HEK293T (cell line): ENCODE measurements around the gene NKAIN2.

ENCODE experiments used
- CTCF ChIA-PET: fragments of 350-600 bp; formaldehyde crosslinking; extraction: SDS; loops from one replicate; lab custom pipeline; 2021; ENCODE audit warnings: antibody characterized with exemption, inconsistent platforms; lab: Yijun Ruan, JAX
- POLR2A ChIA-PET: fragments of 350-600 bp; formaldehyde crosslinking; extraction: SDS; loops from one replicate; lab custom pipeline; 2020; ENCODE audit warnings: antibody characterized with exemption, inconsistent platforms; lab: Yijun Ruan, JAX
- DNase-seq: peaks from one replicate; pipeline ENCODE4 v3.0.0; 2012; ENCODE audit warnings: mixed read lengths; ENCODE audit errors: extremely low spot score
- ARNT ChIP-seq: fragments of 450-650 bp; IDR thresholded peaks from 2 replicates; pipeline ENCODE4 v1.6.1; 2017; ENCODE audit warnings: mild to moderate bottlenecking
- BHLHE40 ChIP-seq: fragments of 450-650 bp; IDR thresholded peaks from 2 replicates; pipeline ENCODE4 v1.6.1; 2016; ENCODE audit warnings: mild to moderate bottlenecking, moderate library complexity, borderline replicate concordance
- CTBP1 ChIP-seq: fragments of 450-650 bp; IDR thresholded peaks from 2 replicates; pipeline ENCODE4 v1.6.1; 2016; ENCODE audit warnings: borderline replicate concordance
- ELF4 ChIP-seq: fragments of 450-650 bp; IDR thresholded peaks from 2 replicates; pipeline ENCODE4 v1.6.1; 2017; ENCODE audit warnings: antibody characterized with exemption
- FOXA1 ChIP-seq: fragments of 450-650 bp; IDR thresholded peaks from 2 replicates; pipeline ENCODE4 v1.6.1; 2016; ENCODE audit warnings: mild to moderate bottlenecking
- FOXK2 ChIP-seq: fragments of 450-650 bp; IDR thresholded peaks from 2 replicates; pipeline ENCODE4 v1.6.1; 2016; ENCODE audit warnings: mild to moderate bottlenecking
- FOXM1 ChIP-seq: fragments of 450-650 bp; IDR thresholded peaks from 2 replicates; pipeline ENCODE4 v1.6.1; 2017; ENCODE audit warnings: mild to moderate bottlenecking, borderline replicate concordance
- HDGF ChIP-seq: fragments of 450-650 bp; IDR thresholded peaks from 2 replicates; pipeline ENCODE4 v1.6.1; 2017; ENCODE audit warnings: antibody characterized with exemption, borderline replicate concordance
- L3MBTL2 ChIP-seq: fragments of 450-650 bp; conservative IDR thresholded peaks from 2 replicates; pipeline ENCODE4 v1.6.1; 2016; ENCODE audit warnings: mild to moderate bottlenecking
- LEF1 ChIP-seq: fragments of 450-650 bp; IDR thresholded peaks from 2 replicates; pipeline ENCODE4 v1.6.1; 2017; ENCODE audit warnings: mild to moderate bottlenecking, borderline replicate concordance
- NFRKB ChIP-seq: fragments of 450-650 bp; IDR thresholded peaks from 2 replicates; pipeline ENCODE4 v1.6.1; 2016; ENCODE audit warnings: mild to moderate bottlenecking, moderate library complexity
- SP1 ChIP-seq: fragments of 450-650 bp; IDR thresholded peaks from 2 replicates; pipeline ENCODE4 v1.6.1; 2017
- SUZ12 ChIP-seq: fragments of 450-650 bp; IDR thresholded peaks from 2 replicates; pipeline ENCODE4 v1.6.1; 2016; ENCODE audit warnings: mild to moderate bottlenecking
- TARDBP ChIP-seq: fragments of 450-650 bp; IDR thresholded peaks from 2 replicates; pipeline ENCODE4 v1.6.1; 2016
- ZNF384 ChIP-seq: fragments of 450-650 bp; IDR thresholded peaks from 2 replicates; pipeline ENCODE4 v1.6.1; 2016
- TF ChIP-seq, protein P1 (sequence below): fragments of 450-650 bp; IDR thresholded peaks from 2 replicates; pipeline ENCODE4 v1.6.1; 2016

Gene NKAIN2

DNA sequence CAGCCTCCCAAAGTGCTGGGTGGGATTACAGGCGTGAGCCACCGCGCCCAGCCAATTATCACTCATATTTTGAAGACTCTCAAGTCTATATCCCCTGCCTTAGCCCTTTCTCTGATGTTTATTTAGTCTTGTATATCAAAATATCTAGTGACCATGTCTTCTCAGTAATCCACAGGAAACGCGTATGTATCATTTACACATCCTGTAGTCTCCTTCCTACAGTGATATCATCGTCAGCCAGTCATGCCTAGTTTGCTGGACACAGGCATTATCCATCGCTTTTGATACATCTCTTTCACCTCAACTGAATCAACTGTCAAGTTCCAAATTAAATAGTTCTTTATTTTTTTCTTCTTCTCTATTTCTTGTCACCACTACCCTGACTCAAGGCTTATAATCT is 223.7 kb downstream of the NKAIN2 start:
- TF ChIP-seq SP1 = no peak
- TF ChIP-seq, protein P1, sequence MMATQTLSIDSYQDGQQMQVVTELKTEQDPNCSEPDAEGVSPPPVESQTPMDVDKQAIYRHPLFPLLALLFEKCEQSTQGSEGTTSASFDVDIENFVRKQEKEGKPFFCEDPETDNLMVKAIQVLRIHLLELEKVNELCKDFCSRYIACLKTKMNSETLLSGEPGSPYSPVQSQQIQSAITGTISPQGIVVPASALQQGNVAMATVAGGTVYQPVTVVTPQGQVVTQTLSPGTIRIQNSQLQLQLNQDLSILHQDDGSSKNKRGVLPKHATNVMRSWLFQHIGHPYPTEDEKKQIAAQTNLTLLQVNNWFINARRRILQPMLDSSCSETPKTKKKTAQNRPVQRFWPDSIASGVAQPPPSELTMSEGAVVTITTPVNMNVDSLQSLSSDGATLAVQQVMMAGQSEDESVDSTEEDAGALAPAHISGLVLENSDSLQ = no peak
- no peak for TF ChIP-seq NFRKB
- TF ChIP-seq ZNF384 = no peak
- TF ChIP-seq ARNT = no peak
- TF ChIP-seq LEF1 = no peak
- no peak for TF ChIP-seq CTBP1
- no peak for TF ChIP-seq L3MBTL2
- TF ChIP-seq FOXK2 = no peak
- no peak for TF ChIP-seq FOXM1
- TF ChIP-seq HDGF = no peak
- TF ChIP-seq FOXA1 = no peak
- no peak for TF ChIP-seq SUZ12
- ChIA-PET POLR2A (no interaction called here), CTCF (no interaction called here)
- no peak for DNase-seq

DNA sequence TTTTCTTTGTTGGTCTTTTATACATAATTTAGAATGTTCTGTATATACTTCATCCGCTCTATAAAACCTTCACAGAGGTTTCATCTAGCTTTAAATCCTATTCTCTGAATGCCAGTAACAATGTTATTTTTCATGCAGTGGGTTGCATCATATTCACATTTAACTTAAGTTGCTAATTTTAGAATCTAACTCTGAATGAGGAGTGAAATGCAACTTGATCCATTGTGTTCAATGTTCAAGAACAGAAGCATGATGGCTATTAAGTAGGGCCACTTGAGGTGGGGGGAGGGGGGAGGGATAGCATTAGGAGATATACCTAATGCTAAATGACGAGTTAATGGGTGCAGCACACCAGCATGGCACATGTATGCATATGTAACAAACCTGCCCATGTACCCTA is 224.5 kb downstream of the NKAIN2 start:
- ChIA-PET CTCF (no interaction called here), POLR2A (no interaction called here)
- TF ChIP-seq ZNF384 = no peak
- no peak for TF ChIP-seq BHLHE40
- TF ChIP-seq NFRKB = no peak
- TF ChIP-seq ELF4 = no peak
- no peak for TF ChIP-seq SUZ12
- no peak for TF ChIP-seq SP1
- no peak for DNase-seq

DNA sequence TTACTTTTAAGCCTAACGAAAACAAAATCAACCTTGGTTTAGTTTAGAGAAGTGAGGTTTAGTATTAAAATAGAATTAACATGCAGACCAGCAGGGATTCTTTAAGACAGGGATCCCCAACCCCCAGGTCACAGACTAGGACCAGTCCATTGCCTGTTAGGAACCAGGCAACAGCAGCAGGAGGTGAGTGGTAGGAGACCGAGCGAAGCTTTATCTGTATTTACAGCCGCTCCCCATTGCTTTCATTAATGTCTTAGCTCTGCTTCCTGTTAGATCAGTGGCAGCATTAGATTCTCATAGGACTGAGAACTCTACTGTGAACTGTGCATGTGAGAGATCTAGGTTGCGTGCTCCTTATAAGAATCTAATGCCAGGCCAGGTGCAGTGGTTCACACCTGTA is 225.9 kb downstream of the NKAIN2 start:
- DNase-seq = no peak
- ChIA-PET CTCF (no interaction called here), POLR2A (no interaction called here)
- TF ChIP-seq LEF1 = no peak

DNA sequence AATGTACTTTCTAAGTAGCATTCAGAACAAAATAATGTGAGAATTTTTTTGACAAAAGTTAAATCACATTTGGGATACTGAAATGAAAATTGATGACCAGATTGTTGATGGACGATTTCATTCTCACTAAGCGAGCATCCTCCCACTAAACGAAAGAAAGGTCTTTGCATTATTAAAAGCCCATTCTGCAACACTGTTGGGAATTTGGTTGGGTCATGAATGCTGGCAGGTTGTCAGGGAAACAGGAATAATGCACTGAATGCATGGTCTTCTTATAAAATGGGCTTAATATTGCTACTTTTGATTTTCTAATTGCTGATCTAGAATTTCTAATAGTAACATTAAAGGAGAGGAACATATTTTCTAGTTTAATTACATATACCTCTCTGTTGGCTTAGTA is 229.8 kb downstream of the NKAIN2 start:
- ChIA-PET POLR2A (no interaction called here), CTCF (no interaction called here)
- DNase-seq = no peak
- TF ChIP-seq, protein P1 = no peak
- TF ChIP-seq SUZ12 (no peak), FOXA1 (no peak), FOXM1 (no peak)

DNA sequence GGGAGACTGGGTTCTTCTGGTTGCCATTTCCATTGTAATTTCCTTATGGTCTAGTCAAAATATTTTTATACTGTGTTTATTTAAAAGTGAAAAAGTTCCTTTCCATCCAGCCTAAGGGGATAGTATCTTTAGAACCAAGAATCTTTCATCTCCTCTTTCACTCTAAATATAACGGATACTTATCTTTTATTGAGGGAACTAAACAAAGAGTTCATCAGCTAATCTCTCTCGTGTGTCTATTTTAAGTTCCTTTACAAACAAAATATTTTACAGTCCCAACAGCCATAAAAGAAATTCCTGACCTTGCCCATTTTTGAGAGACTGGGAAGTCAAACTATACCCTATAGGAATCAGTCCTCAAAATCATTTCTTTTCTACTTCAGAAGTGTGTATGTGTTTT is 232.7 kb downstream of the NKAIN2 start:
- CTCF ChIA-PET = no interaction called here
- TF ChIP-seq ZNF384 (no peak), HDGF (no peak), ELF4 (no peak), TARDBP (no peak), NFRKB (no peak), SUZ12 (no peak), FOXM1 (no peak), L3MBTL2 (no peak), SP1 (no peak)
- POLR2A ChIA-PET = no interaction called here
- no peak for DNase-seq

DNA sequence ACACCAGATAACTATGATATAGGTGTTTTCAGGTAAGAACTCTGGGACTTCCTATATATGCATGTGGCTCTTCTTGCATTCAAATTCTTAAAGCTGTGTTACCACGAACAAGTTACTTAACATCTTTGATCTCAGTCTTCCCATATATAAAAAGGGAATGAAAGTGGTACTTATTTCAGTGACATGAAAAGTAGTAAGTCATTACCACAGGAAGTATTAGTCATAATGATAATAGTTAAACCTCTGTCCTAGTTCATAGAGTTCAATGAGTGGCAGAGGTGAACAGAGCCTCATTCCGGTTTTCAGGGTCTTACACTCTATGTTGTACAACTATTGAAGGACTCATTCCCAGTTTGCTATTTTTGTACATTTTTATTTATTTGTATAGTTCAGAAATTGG is 237.0 kb downstream of the NKAIN2 start:
- ChIA-PET POLR2A (no interaction called here), CTCF (no interaction called here)
- TF ChIP-seq LEF1 = no peak
- no peak for TF ChIP-seq NFRKB
- no peak for TF ChIP-seq TARDBP
- TF ChIP-seq FOXA1 = no peak
- no peak for TF ChIP-seq ARNT
- no peak for TF ChIP-seq HDGF
- no peak for TF ChIP-seq L3MBTL2
- no peak for TF ChIP-seq SP1
- no peak for TF ChIP-seq CTBP1
- TF ChIP-seq ZNF384 = no peak
- no peak for TF ChIP-seq BHLHE40
- TF ChIP-seq, protein P1 = no peak
- no peak for TF ChIP-seq ELF4
- DNase-seq = no peak

DNA sequence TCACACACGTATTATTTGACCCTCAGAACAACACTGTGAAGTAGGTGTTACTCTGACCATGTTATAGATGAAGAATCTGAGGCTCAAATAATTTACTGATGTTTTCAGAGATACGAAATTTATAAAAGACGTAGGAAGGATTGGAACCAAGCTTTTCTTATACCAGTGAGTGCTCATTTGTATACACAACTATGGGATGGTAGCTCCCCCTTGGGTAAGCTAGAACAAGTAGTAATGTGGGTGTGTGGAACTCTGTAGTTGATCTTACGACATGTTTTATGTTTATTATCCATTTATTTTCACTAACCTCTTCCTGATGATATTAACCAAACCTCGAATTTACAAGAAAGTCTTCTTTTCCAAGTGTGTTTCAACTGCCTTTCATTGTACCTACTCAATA is 248.5 kb downstream of the NKAIN2 start:
- POLR2A ChIA-PET = no interaction called here
- TF ChIP-seq L3MBTL2 = no peak
- TF ChIP-seq HDGF = no peak
- no peak for TF ChIP-seq FOXA1
- no peak for TF ChIP-seq NFRKB
- TF ChIP-seq, protein P1 = no peak
- no peak for TF ChIP-seq SUZ12
- no peak for TF ChIP-seq FOXM1
- TF ChIP-seq BHLHE40 = no peak
- TF ChIP-seq ZNF384 = no peak
- no peak for TF ChIP-seq SP1
- CTCF ChIA-PET = interaction anchor here (0.6 kb wide), 1 partner anchor 21 kb away, joined by 3 read pairs; no protein-coding TSS in a partner anchor
- DNase-seq = no peak
